Measurements from ENCODE around the gene IFTAP. TPM values are rescaled to one million over a fixed set of nuclear protein-coding genes. Genes with fewer than 3 reads are reported as not detected.
"Not testable (repeated sequence)": the region's sequence is repeated elsewhere in the genome, so short reads cannot be mapped to it uniquely, and the experiment has no call there.

IFTAP gene
- total RNA-seq, 2 donors from 2014 or later, result 14.7 to 15.6 TPM

GRCh38 chr11:36627006-36627405, 32.7 kb downstream of the IFTAP start:
- intact Hi-C loops (cut with DNase I), result no loop called here
- DNase-seq (ENCODE audit: low spot score), result no peak

DNA sequence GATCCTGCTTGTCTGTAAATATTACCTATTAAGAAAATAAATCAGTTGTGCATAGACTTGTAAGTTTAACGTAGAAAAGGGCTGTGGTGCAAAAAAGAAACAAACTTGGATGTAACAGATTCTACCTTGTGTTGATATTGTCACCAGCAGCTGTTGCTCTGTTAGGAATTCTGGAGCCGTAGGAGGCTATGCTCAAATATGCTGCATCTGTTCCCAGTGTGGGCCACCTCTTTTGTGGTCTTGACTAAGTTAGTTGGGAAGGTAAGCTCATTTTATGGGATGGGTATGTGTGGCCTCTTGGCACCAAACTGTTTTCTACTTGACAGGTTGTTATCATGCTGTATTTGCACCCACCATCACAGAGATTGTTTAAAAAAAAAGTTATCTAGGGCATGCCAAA, 33.2 kb downstream of the IFTAP start:
- intact Hi-C loops (cut with DNase I), result no loop called here
- no peak for DNase-seq (ENCODE audit: low spot score)

DNA sequence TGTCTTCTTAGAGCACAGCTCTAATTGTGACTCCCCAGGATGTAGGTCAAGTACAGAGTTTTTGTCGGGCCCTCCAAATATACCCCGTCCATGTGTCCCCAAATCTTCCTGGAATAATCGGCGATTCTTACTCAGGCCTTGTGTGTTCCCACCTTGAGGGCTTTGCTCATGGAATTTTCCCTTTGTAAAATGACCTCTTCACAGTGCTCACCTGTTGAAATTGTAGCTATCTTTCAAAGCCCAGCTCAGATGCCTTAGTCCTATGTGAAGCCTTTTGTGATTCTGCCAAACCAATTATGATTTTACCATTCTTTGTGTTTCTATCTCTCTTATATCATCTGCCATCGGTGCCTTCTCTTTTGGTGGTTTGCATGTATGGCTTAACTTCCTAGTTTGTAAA, 33.8 kb downstream of the IFTAP start:
- DNase-seq (ENCODE audit: low spot score), result no peak

DNA sequence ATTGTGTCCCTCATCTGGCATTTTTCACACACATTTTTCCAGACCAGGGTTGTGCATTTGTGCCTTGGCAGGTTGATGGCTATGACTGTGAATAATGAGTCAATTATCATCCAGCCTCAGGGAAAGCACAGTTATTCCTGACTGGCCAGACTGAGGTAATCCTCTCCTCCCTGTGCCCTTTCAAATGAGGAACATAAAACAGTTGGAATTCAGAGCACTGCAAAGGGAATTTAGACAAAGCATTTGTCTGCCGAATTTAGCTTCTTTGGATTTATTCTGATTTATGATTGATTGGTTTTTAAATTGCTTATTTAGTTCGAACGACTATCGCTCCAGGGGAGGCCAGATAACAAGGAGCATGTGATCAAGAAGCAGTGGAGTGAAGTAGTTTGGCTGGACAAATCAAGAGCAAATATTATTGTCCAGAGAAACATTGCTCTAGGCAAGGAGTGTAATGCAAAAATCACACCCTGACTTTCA, 34.5 kb downstream of the IFTAP start:
- intact Hi-C loops (cut with DNase I), result no loop called here
- no peak for DNase-seq (ENCODE audit: low spot score)

More for the DNA sequence above, 33.8 kb downstream of the IFTAP start:
- intact Hi-C loops (cut with DNase I), result no loop called here

GRCh38 chr11:36631774-36632173, 37.5 kb downstream of the IFTAP start:
- DNase-seq (ENCODE audit: low spot score), result no peak
- intact Hi-C loops (cut with DNase I), result no loop called here

GRCh38 chr11:36635066-36635862, 41.0 kb downstream of the IFTAP start:
- intact Hi-C loops (cut with DNase I), result no loop called here
- DNase-seq (ENCODE audit: low spot score), result no peak

DNA sequence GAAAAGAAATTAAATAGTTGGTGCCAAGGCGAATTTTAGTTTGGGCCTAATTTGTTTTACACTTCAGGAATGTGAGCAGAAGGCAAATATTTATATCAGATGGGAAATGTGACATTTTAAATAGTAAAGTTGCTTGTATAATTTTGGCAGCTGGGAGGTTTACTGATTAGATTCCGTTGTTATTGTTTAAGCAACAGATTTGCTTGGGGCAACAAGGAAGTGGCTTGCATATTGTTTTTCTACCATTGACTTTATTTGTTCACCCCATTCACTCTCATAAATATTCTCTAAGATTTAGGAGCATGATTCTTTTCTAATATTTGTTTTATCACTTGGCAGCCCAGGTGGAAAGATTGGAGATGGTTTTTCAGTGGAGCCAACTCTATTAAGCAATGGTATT, 44.3 kb downstream of the IFTAP start:
- no peak for DNase-seq (ENCODE audit: low spot score)
- intact Hi-C loops (cut with DNase I), result no loop called here

DNA sequence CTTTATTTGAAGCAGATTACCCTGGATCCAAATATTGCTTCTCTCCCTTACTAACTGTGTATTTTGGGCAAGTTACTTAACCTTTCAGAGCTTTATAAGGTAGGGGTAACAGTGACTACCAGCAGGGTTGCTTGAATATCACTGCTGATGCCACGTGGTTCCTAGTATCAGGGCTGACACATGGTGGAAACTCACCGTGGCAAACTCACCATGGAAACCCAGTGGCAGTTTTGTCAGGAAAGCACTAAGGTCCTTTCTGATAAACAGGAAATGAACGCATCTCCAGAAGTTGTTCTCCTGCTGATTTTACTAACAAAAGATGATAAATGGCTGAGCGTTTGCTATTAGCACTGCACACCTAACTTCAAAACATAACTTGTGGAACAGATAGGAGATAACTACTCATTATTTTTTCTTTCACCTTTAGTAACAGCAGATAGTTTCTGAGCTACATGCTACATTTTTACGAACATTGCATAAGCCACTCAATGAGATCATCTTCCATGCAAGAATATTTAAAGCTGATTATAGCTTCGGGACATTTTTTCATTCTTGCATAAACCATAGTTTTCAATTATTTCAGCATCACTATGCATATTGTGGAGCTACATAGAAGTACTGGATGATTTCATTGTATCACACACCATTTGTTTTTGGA, 63.4 kb downstream of the IFTAP start:
- no peak for DNase-seq (ENCODE audit: low spot score)
- intact Hi-C loops (cut with DNase I), result no loop called here

DNA sequence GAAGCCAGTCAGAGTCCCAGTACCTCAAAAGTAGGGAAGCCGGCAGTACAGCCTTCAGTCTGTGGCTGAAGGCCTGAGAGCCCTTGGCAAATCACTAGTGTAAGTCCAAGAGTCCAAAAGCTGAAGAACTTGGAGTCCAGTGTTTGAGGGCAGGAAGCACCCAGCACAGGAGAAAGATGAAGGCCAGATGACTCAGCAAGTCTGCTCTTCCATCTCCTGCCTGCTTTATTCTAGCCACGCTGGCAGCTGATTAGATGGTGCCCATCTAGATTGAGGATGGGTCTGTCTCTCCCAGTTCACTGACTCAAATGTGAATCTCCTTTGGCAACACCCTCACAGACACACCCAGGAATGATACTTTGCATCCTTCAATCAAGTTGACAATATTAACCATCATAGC, 67.1 kb downstream of the IFTAP start:
- DNase-seq (ENCODE audit: low spot score), result not testable (repeated sequence)
- intact Hi-C loops (cut with DNase I), result loop anchor here in 1 of 2 donors (10.0 kb wide), 1 partner anchor 97 kb away; the partner anchor contains the start of gene RAG1

GRCh38 chr11:36672815-36673450, 78.6 kb downstream of the IFTAP start:
- intact Hi-C loops (cut with DNase I), result loop anchor here in 1 of 2 donors (10.0 kb wide), 1 partner anchor 108 kb away; the partner anchor contains the start of gene RAG1
- DNase-seq (ENCODE audit: low spot score), result no peak

DNA sequence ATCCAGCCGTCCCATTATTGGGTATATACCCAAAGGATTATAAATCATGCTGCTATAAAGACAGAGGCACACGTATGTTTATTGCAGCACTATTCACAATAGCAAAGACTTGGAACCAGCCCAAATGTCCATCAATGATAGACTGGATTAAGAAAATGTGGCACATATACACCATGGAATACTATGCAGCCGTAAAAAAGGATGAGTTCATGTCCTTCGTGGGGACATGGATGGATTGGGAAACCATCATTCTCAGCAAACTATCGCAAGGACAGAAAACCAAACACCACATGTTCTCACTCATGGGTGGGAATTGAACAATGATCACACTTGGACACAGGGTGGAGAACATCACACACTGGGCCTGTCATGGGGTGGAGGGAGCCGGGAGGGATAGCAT, 85.2 kb downstream of the IFTAP start:
- not testable (repeated sequence) for DNase-seq (ENCODE audit: low spot score)
- intact Hi-C loops (cut with DNase I), result loop anchor here in 1 of 2 donors (10.0 kb wide), 1 partner anchor 115 kb away; the partner anchor contains the start of gene RAG1

- intact Hi-C loops (cut with DNase I), result no loop called here
These were observed 89.5 kb downstream of the IFTAP start for GRCh38 chr11:36683818-36684217.

GRCh38 chr11:36684840-36685801, 90.8 kb downstream of the IFTAP start:
- DNase-seq (ENCODE audit: low spot score), result no peak
- intact Hi-C loops (cut with DNase I), result no loop called here

More at GRCh38 chr11:36683818-36684217, 89.5 kb downstream of the IFTAP start:
- DNase-seq (ENCODE audit: low spot score), result no peak

GRCh38 chr11:36688132-36688531, 93.8 kb downstream of the IFTAP start:
- intact Hi-C loops (cut with DNase I), result no loop called here
- no peak for DNase-seq (ENCODE audit: low spot score)

DNA sequence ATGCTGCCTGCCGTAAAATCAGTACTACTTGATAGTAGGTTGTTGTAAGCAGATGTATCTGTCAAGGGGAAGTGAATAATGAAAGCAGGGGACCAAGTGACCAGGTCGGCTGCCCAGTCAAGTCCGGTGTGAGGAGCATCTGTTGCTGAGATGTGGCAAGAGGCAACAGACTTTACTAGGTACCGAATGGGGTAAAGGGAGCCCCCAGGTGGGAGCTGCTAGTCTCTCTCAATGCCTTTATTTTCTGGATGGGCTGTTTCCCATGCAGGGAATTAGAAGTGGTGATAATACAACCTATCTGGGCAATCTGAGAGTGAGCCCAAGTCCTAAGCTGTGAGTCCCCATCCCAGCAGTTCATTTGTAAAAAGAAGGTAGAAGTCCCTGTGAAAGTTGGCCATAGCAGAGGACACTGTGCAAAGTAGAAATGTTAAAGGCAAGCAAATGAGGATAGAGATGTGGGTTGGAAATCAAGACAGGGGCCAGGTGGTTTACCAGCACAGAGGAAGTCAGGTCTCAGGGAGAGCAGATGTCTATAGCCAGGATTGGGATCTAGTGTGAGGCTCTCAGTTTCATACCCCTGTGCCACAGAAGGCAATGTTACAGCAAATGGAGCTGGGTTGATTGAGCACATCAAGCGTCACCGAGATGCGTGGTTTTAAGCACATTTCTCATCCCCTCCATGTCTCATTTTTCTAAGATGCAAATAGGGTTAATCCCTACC, 94.4 kb downstream of the IFTAP start:
- intact Hi-C loops (cut with DNase I), result no loop called here
- no peak for DNase-seq (ENCODE audit: low spot score)

DNA sequence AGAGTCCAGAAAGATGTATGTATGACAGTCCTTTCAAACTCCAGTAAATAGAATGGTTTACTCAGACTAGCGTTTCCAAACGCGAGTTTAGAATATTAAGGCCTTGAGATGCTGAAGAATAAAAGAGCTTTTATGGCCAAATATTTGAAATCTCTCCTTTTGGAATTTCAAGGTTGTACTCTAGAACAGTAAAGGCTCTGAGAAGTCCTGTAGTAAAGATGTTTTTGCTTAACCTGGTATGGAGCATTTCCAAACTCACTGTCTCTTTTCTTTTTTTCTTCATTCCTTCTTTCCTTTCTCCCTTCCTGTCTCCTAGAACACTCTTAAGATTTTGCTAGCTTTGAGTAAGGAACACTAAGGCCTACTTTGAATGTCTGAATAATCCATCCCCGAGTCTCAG, 95.1 kb downstream of the IFTAP start:
- intact Hi-C loops (cut with DNase I), result no loop called here
- no peak for DNase-seq (ENCODE audit: low spot score)

- no peak for DNase-seq (ENCODE audit: low spot score)
- intact Hi-C loops (cut with DNase I), result no loop called here
These were observed 98.4 kb downstream of the IFTAP start for GRCh38 chr11:36692704-36693103.

- DNase-seq (ENCODE audit: low spot score), result no peak
- intact Hi-C loops (cut with DNase I), result no loop called here
These were observed 99.0 kb downstream of the IFTAP start for GRCh38 chr11:36693139-36693843.
